H9 (cell line): ENCODE data around the gene TEAD2. TPM values are rescaled to one million over a fixed set of nuclear protein-coding genes. Genes with fewer than 3 reads are reported as not detected.

Source experiments
- DNase-seq: peaks from one replicate; pipeline ENCODE4 v3.0.0-alpha.2; 2017
- H2AFZ ChIP-seq: one replicate; pipeline ENCODE4 v1.6.1; 2013; ENCODE audit warnings: mild to moderate bottlenecking, low read length, control low read depth, moderate library complexity
- H2AK5ac ChIP-seq: 2 replicates; pipeline ENCODE4 v1.6.1; 2013; ENCODE audit warnings: low read length, control low read depth, mixed read lengths; ENCODE audit not compliant: insufficient read length
- H2BK120ac ChIP-seq: one replicate; pipeline ENCODE4 v1.6.1; 2013; ENCODE audit warnings: low read depth, mild to moderate bottlenecking, low read length, control low read depth, inconsistent platforms; ENCODE audit not compliant: poor library complexity, severe bottlenecking
- H2BK12ac ChIP-seq: 2 replicates; pipeline ENCODE4 v1.6.1; 2013; ENCODE audit warnings: low read length, control low read depth, mixed read lengths, low read depth; ENCODE audit not compliant: insufficient read length
- H2BK15ac ChIP-seq: 2 replicates; pipeline ENCODE4 v1.6.1; 2013; ENCODE audit warnings: low read depth, low read length, control low read depth
- H2BK20ac ChIP-seq: one replicate; pipeline ENCODE4 v1.6.1; 2013; ENCODE audit warnings: low read depth, mild to moderate bottlenecking, low read length, control low read depth, inconsistent platforms; ENCODE audit not compliant: poor library complexity, severe bottlenecking
- H2BK5ac ChIP-seq: 2 replicates; pipeline ENCODE4 v1.6.1; 2013; ENCODE audit warnings: low read length, control low read depth, mixed read lengths; ENCODE audit not compliant: insufficient read length
- H3K14ac ChIP-seq: 2 replicates; pipeline ENCODE4 v1.6.1; 2013; ENCODE audit warnings: low read length, control low read depth; ENCODE audit not compliant: insufficient read depth
- H3K18ac ChIP-seq: 2 replicates; pipeline ENCODE4 v1.6.1; 2013; ENCODE audit warnings: low read depth, mild to moderate bottlenecking, mixed read lengths, low read length, control low read depth; ENCODE audit not compliant: insufficient read length
- H3K23ac ChIP-seq: 2 replicates; pipeline ENCODE4 v1.6.1; 2013; ENCODE audit warnings: low read length, control low read depth, mixed read lengths, low read depth; ENCODE audit not compliant: insufficient read length
- H3K23me2 ChIP-seq: 2 replicates; pipeline ENCODE4 v1.6.1; 2013; ENCODE audit warnings: low read depth, mild to moderate bottlenecking, mixed read lengths, low read length, control low read depth; ENCODE audit not compliant: insufficient read length, poor library complexity, severe bottlenecking
- H3K27ac ChIP-seq: 2 replicates; pipeline ENCODE4 v1.5.1; 2013; ENCODE audit warnings: low read length, control low read depth, mixed read lengths, low read depth; ENCODE audit not compliant: insufficient read length
- H3K27me3 ChIP-seq: 2 replicates; pipeline ENCODE4 v1.6.1; 2013; ENCODE audit warnings: low read length, control low read depth, inconsistent platforms; ENCODE audit not compliant: insufficient read depth
- H3K4ac ChIP-seq: 2 replicates; pipeline ENCODE4 v1.6.1; 2013; ENCODE audit warnings: low read depth, mild to moderate bottlenecking, control low read depth, inconsistent platforms, low read length, moderate library complexity
- H3K4me1 ChIP-seq: 2 replicates; pipeline ENCODE4 v1.6.1; 2013; ENCODE audit warnings: low read length, control low read depth, inconsistent platforms; ENCODE audit not compliant: insufficient read depth
- H3K4me2 ChIP-seq: 2 replicates; pipeline ENCODE4 v1.6.1; 2013; ENCODE audit warnings: low read length, control low read depth, mixed read lengths; ENCODE audit not compliant: insufficient read length, insufficient read depth
- H3K56ac ChIP-seq: 2 replicates; pipeline ENCODE4 v1.6.1; 2013; ENCODE audit warnings: low read depth, mild to moderate bottlenecking, mixed read lengths, low read length, control low read depth; ENCODE audit not compliant: insufficient read length
- H3K79me1 ChIP-seq: 2 replicates; pipeline ENCODE4 v1.6.1; 2013; ENCODE audit warnings: low read depth, mild to moderate bottlenecking, moderate library complexity, low read length, control low read depth, inconsistent platforms; ENCODE audit not compliant: insufficient read depth, poor library complexity, severe bottlenecking
- H3K79me2 ChIP-seq: 2 replicates; pipeline ENCODE4 v1.6.1; 2013; ENCODE audit warnings: low read length, control low read depth, inconsistent platforms; ENCODE audit not compliant: insufficient read depth
- H3K9ac ChIP-seq: 2 replicates; pipeline ENCODE4 v1.6.1; 2013; ENCODE audit warnings: low read length, control low read depth, mixed read lengths; ENCODE audit not compliant: insufficient read length; ENCODE audit errors: extremely low read depth
- H3K9me3 ChIP-seq: one replicate; pipeline ENCODE4 v1.6.1; 2013; ENCODE audit warnings: low read depth, low read length, inconsistent platforms; ENCODE audit not compliant: control insufficient read depth
- H3T11ph ChIP-seq: one replicate; pipeline ENCODE4 v1.6.1; 2013; ENCODE audit warnings: mild to moderate bottlenecking, low read length, control low read depth, inconsistent platforms
- H4K20me1 ChIP-seq: one replicate; pipeline ENCODE4 v1.6.1; 2013; ENCODE audit not compliant: control insufficient read depth, insufficient read length, insufficient read depth
- H4K5ac ChIP-seq: 2 replicates; pipeline ENCODE4 v1.6.1; 2013; ENCODE audit warnings: low read depth, mild to moderate bottlenecking, mixed read lengths, low read length, control low read depth; ENCODE audit not compliant: insufficient read length
- H4K8ac ChIP-seq: replicated peaks from 2 replicates; pipeline ENCODE4 v1.6.1; 2013; ENCODE audit warnings: low read length, control low read depth, mixed read lengths, low read depth; ENCODE audit not compliant: insufficient read length
- H4K91ac ChIP-seq: 2 replicates; pipeline ENCODE4 v1.6.1; 2013; ENCODE audit warnings: low read depth, mild to moderate bottlenecking, moderate library complexity, mixed read lengths, low read length, control low read depth; ENCODE audit not compliant: insufficient read length
- H3K27ac Mint-ChIP-seq, 3 experiments: 2 replicates in 2 of 3; 3 replicates in 1 of 3; pipeline ENCODE4 v1.8.0; 2020 to 2021; ENCODE audit warnings: mixed read lengths in 3 of 3, mild to moderate bottlenecking in 1 of 3, moderate library complexity in 1 of 3
- H3K27me3 Mint-ChIP-seq: 2 replicates; pipeline ENCODE4 v1.8.0; 2021; ENCODE audit warnings: low read depth, mild to moderate bottlenecking, moderate library complexity, mixed read lengths
- H3K36me3 Mint-ChIP-seq, 3 experiments: 2 replicates in 2 of 3; 3 replicates in 1 of 3; pipeline ENCODE4 v1.8.0; 2020 to 2021; ENCODE audit warnings: low read depth in 3 of 3, mixed read lengths in 3 of 3; ENCODE audit not compliant: insufficient read depth in 1 of 3
- H3K4me1 Mint-ChIP-seq, 2 experiments: 2 replicates each; pipeline ENCODE4 v1.8.0; 2020; ENCODE audit warnings: mixed read lengths in 2 of 2
- H3K4me3 Mint-ChIP-seq, 2 experiments: 2 replicates in 1 of 2; 3 replicates in 1 of 2; pipeline ENCODE4 v1.8.0; 2020 to 2021; ENCODE audit warnings: mild to moderate bottlenecking in 2 of 2, mixed read lengths in 2 of 2, moderate library complexity in 1 of 2
- H3K9me3 Mint-ChIP-seq, 2 experiments: 2 replicates in 1 of 2; 3 replicates in 1 of 2; pipeline ENCODE4 v1.8.0; 2020; ENCODE audit warnings: mild to moderate bottlenecking in 2 of 2, mixed read lengths in 2 of 2, moderate library complexity in 1 of 2
- CTCF ChIP-seq: fragments of 200-600 bp; sonication (generic); conservative IDR thresholded peaks from 3 replicates; pipeline ENCODE4 v1.8.0; 2021; ENCODE audit warnings: antibody characterized with exemption, mild to moderate bottlenecking
- WGBS: extraction: QIAGEN DNeasy Blood & Tissue Kit; methylation state at CpG from one replicate; pipeline ENCODE4 v1.1.7; 2013; ENCODE audit warnings: missing lambda C conversion rate, low lambda C conversion rate, mixed read lengths; ENCODE audit not compliant: insufficient read length; ENCODE audit errors: extremely low coverage; 5-methylcytosine and 5-hydroxymethylcytosine counted together
- total RNA-seq: library from RNA; stranded (reverse); gene quantifications from 2 replicates; pipeline ENCODE4 v1.2.1, GENCODE V29; 2021

The TEAD2 gene
- total RNA-seq, 1 experiment from 2014 or later, result 126 TPM

- no CpG with 5 or more reads among the region's 3 CpGs for WGBS
- Histone ChIP-seq H2BK120ac (no peak overlapping the region), H2AFZ (no peak overlapping the region), H2BK20ac (no peak overlapping the region), H2BK15ac (no peak overlapping the region), H3K79me2 (no peaks in the 10 kb centered on the region), H4K20me1 (no peaks in the 10 kb centered on the region), H3K27me3 (no peaks in the 10 kb centered on the region), H4K5ac (no peak overlapping the region), H3K27ac (no peak overlapping the region), H2AK5ac (no peak overlapping the region), H4K8ac (no peak overlapping the region), H3K56ac (no peak overlapping the region), H3K14ac (no peak overlapping the region), H2BK12ac (no peak overlapping the region), H3K9me3 (no peaks in the 10 kb centered on the region), H3K4me1 (no peaks in the 10 kb centered on the region), H3K18ac (no peak overlapping the region), H2BK5ac (no peak overlapping the region), H4K91ac (no peak overlapping the region), H3T11ph (no peak overlapping the region), H3K9ac (no peak overlapping the region), H3K4me2 (no peak overlapping the region), H3K23ac (no peak overlapping the region), H3K23me2 (no peaks in the 10 kb centered on the region), H3K4ac (no peak overlapping the region), H3K79me1 (no peaks in the 10 kb centered on the region)
- Mint-ChIP-seq H3K4me3 (0 out of 5 replicates have a peak overlapping the region, but pooled peaks of 1 of the 2 experiments have one; percentile 10), H3K4me1 (peaks cover 3 to 4% of the 10 kb centered on the region in 2 experiments; a peak in 2 of 4 replicates), H3K9me3 (no peaks in the 10 kb centered on the region), H3K36me3 (peaks cover 80 to 98% (median 94%) of the 10 kb centered on the region in 3 experiments), H3K27me3 (no peaks in the 10 kb centered on the region), H3K27ac (peak overlapping the region; percentile 84 to 94 (median 86); a peak in 6 of 7 replicates)
- DNase-seq, result peak; percentile 76
- TF ChIP-seq CTCF, result peak; percentile 50; the same call in 2 of the 3 replicates
Measured at GRCh38 chr19:49347835-49348234, 14.4 kb downstream of the TEAD2 start.
